Cardiac septum (tissue), 1 donor: ENCODE results near the gene C16orf74. TPM values are rescaled to one million over a fixed set of nuclear protein-coding genes. Genes with fewer than 3 reads are reported as not detected.
A peak's percentile ranks its signal among the peaks of the same experiment; 100 is the strongest.

Source experiments
- DNase-seq: peaks from one replicate; pipeline ENCODE4 v3.0.0-alpha.2; 2020; ENCODE audit warnings: low spot score
- intact Hi-C: fragments of 100-400 bp; cut with DNase I; formaldehyde crosslinking; loops from one replicate; pipeline ENCODE4 v1.14.0; 2022
- total RNA-seq: library from RNA; stranded (reverse); fragmentation: NEBNext Ultra II Directional; extraction: Animal tissue kit (Norgen Biotek cat#: 25700); gene quantifications from one replicate; pipeline ENCODE4 v1.2.1, GENCODE V29; 2021
- donor health status: DM: no; HTN: no; CAD: no.

C16orf74 gene
- total RNA-seq, 1 donor from 2014 or later, result 0.51 TPM

GRCh38 chr16:85683363-85683762 is 67.5 kb downstream of the C16orf74 start:
- DNase-seq, result no peak
- intact Hi-C loops, result no loop called here

DNA sequence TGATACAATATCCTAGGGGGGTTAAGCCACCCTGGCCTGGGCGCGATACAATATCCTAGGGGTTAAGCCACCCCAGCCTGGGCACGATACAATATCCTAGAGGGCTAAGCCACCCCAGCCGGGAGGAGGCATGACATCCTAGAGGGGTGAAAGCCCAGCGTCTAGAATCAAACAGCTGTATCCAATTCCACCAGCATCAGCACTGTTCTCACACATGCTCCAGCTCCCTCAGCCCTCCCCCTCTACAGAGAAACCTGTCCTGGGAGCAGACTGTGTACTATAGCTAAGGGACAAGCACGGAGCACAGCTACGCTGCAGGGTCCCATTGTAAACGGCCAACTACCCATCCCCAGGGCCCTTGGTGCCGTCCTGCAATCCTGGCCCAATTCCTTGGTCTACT is 68.4 kb downstream of the C16orf74 start:
- intact Hi-C loops, result no loop called here
- DNase-seq, result no peak

- no peak for DNase-seq
- intact Hi-C loops, result no loop called here
Measured at GRCh38 chr16:85681255-85681654, 69.6 kb downstream of the C16orf74 start.

DNA sequence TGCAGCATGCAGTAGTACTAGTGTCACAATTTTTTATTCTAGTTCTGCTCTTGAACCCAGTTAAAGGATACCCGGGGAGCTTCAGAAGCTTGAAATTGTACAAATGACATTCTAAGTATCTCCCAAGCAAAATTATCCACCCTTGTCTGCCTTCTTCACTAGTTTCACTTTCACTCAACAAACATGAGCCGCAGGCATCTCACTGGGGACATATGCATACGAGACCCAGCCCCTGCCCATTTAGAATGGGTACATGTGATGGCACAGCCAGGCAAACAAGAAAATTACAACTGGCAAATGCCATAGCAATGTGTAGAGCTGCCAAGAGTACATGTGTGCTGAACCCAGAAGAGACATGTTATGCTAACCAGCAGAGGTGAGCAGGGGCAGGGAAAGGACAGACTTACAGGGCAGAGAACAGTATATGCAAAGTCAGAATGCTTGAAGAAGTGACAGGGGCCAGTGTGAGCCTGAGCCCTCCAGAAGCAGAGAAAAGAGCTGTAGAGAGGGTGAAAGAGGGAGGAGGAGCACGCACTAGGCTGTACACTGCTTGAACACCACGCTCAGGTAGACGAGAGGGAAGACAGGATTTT is 70.4 kb downstream of the C16orf74 start:
- no peak for DNase-seq
- intact Hi-C loops, result no loop called here

DNA sequence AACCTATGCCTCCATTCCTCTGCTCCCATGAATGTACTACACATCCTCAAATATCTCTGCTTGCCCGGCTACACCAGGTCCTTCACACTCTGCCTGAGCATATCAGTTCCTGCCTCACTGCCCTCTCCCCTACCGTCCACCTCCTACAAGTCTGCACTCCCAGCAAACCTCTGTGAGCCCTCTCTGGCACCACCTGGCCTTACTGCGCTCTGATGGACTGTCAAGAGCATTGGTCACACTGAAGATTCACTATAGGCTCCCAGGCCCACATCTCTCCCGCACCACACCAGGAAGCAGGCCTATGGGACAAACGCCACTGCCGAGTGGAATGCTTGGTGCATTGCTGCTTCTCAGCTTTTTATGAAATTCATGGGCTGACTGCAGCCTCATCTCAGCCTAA is 71.0 kb downstream of the C16orf74 start:
- intact Hi-C loops, result no loop called here
- DNase-seq, result no peak

DNA sequence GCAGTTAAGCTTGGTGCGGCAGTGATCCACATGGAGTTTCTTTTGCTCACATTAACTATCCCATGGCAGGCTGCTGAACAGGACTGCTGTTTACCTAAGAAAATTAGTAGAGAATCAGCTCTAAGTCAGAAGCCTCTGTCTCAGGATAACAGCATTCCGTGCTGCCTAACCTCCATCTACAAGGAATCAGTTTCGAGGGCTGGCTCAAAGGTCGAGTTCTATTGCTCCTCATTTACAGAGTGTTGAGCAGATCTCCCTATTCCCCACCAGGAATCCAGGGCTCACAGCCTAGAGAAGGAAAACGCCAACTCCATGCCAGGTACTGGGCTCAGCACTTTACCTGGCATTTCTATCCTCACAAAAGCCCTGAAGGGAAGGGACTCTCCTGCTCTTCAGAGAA is 72.1 kb downstream of the C16orf74 start:
- intact Hi-C loops, result no loop called here
- no peak for DNase-seq

GRCh38 chr16:85678016-85678415 is 72.9 kb downstream of the C16orf74 start:
- intact Hi-C loops, result no loop called here
- DNase-seq, result no peak

DNA sequence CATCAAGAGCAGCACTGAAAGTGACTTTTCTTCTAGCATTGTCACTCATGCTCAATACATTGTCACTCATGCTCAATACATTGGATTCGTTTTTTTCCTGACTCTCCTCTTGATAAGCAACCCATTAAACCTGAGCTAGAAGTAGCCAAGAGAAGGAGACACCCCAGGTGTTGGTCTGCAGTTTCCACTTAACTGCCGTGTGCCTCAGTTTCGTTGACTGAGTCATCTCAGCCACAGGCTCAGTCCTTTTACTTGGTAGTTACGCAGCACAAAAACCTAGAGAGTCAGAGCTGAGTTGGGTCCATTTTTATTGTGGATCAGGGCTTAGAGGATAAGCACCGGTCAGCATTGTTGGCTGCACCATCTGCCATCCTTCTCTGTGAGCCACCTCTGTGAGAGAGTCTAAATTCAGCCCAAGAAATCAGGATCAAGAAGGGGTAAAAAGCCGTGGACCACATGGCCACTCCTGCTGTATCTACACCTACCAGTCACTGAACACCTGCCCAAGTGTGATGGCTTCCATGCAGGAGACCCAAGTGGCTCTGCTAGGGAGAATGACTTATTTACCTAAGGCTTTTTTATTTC is 73.4 kb downstream of the C16orf74 start:
- intact Hi-C loops, result no loop called here
- DNase-seq, result no peak

- intact Hi-C loops, result no loop called here
- no peak for DNase-seq
Measured at GRCh38 chr16:85676466-85676865, 74.4 kb downstream of the C16orf74 start.

- DNase-seq, result no peak
- intact Hi-C loops, result no loop called here
Measured at GRCh38 chr16:85675251-85675874, 75.5 kb downstream of the C16orf74 start.

- intact Hi-C loops, result no loop called here
- no peak for DNase-seq
Measured at GRCh38 chr16:85674828-85675227, 76.1 kb downstream of the C16orf74 start.

DNA sequence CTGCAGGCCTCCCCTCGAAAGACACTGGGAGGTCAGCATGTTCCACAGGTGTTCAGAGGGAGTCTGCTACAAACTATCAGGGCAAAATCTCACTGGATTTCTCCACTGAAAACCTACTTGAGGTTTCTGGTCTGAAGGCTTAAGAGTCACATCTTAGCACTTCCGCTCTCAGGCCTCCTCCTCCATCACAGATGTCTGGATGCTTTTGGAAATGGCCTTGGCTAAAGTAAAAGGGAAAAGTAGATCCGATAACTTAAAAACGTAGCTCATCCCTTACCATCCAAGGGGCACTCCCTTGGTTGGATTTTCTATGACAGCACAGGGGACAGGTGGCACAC is 76.5 kb downstream of the C16orf74 start:
- intact Hi-C loops, result no loop called here
- DNase-seq, result no peak

GRCh38 chr16:85673529-85674417 is 77.1 kb downstream of the C16orf74 start:
- DNase-seq, result peak; percentile 86
- intact Hi-C loops, result no loop called here

GRCh38 chr16:85670840-85671239 is 80.1 kb downstream of the C16orf74 start:
- no peak for DNase-seq
- intact Hi-C loops, result no loop called here

DNA sequence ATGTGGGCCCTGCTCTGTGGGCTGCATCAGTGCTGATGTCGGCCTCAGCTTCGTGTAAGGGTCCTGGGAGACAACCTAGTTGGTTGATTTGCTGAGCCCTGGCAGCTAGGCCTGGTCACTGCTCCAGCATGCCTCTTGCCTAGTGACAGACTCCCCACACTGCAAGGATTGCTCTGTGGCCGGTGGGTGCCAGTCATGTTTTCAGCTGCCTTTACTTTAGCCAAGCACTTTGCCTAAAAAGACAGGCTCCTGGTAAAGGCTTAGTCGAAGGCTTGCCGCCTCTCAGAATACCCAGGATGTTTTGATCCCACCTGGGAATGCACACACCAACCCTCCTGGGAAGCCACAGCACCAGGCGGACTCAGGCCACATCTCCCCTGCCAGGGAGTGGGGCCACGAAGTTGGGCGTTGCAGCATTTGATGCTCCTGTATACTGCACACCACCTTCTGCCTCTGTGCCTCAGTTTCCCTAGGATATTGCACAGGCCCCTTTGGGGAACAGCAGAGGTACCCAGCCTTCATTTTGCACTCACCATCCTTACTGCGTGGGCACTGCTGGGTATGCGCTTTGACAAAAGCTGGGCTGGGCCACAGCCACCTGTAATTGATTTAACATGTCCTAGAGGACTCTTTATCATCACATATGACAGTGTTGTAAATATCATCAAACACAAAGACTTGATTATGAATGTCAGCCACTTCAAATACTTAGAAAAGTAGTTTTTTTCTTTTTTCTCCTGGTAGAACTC is 82.0 kb downstream of the C16orf74 start:
- DNase-seq, result no peak
- intact Hi-C loops, result no loop called here

DNA sequence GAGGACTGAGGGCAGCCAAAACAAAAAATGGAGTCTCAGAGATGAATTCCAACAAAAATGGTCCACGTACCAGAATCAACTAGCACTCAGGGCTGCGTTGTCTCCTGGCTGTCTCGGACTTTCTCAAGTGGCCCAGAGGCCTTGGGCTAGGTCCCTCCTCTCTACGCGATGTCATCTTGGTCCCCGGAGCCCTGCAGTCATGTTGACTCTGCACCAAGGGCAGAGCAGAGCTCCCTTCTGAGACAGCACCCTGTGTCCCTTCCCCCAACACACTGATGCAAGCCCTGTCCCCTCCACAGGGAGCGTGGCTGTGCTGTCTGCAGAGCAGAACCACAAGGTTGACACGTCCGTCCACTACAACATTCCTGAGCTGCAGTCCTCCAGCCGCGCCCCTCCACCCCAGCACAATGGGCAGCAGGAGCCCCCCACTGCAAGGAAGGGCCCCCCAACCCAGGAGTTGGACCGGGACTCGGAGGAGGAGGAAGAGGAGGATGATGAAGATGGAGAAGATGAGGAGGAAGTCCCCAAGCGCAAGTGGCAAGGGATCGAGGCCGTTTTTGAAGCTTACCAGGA is 83.0 kb downstream of the C16orf74 start:
- intact Hi-C loops, result no loop called here
- DNase-seq, result no peak

GRCh38 chr16:85667261-85667660 is 83.6 kb downstream of the C16orf74 start:
- DNase-seq, result no peak
- intact Hi-C loops, result no loop called here

- intact Hi-C loops, result no loop called here
- no peak for DNase-seq
Measured at GRCh38 chr16:85665929-85666328, 85.0 kb downstream of the C16orf74 start.

GRCh38 chr16:85665373-85665740 is 85.5 kb downstream of the C16orf74 start:
- intact Hi-C loops, result no loop called here
- no peak for DNase-seq
